Stimulated activated CD8-positive, alpha-beta memory T cell treated with anti-CD3 and anti-CD28 coated beads, Interleukin-12 subunit alpha, Interleukin-12 subunit beta, amount 100 ng/mL, for 24 hours (primary cell): ENCODE measurements around the gene RBMY1A1.
"Not testable (repeated sequence)": the region's sequence is repeated elsewhere in the genome, so short reads cannot be mapped to it uniquely, and the experiment has no call there.

Experiments used
- DNase-seq: peaks from one replicate; pipeline ENCODE4 v3.0.0-alpha.2; 2020; ENCODE audit errors: extremely low read depth

RBMY1A1 gene

GRCh38 chrY:21534579-21534978 lies at the start of gene RBMY1A1:
Gene RBMY1A1 (plus strand): TSS chrY:21534879. CDS start chrY:21536892, 2,013 bp downstream.
- not testable (repeated sequence) for DNase-seq

- DNase-seq: not testable (repeated sequence)
Observed at GRCh38 chrY:21511038-21511437, 23.6 kb upstream of the RBMY1A1 start, which contains the start of gene RBMY1B. Gene RBMY1B (plus strand): TSS chrY:21511338. CDS start chrY:21513351, 2,013 bp downstream.

- DNase-seq: not testable (repeated sequence)
Observed at GRCh38 chrY:21559316-21559984, 24.8 kb downstream of the RBMY1A1 start.

GRCh38 chrY:21585449-21585848 lies 50.8 kb downstream of the RBMY1A1 start:
- DNase-seq: no peak

- not testable (repeated sequence) for DNase-seq
Observed at GRCh38 chrY:21586454-21586853, 51.8 kb downstream of the RBMY1A1 start.

GRCh38 chrY:21592059-21592458 lies 57.4 kb downstream of the RBMY1A1 start:
- no peak for DNase-seq

GRCh38 chrY:21596287-21596686 lies 61.6 kb downstream of the RBMY1A1 start:
- not testable (repeated sequence) for DNase-seq
